NCI-H1930 (cell line): ENCODE results near the gene MYO5C.
A peak's percentile ranks its signal among the peaks of the same experiment; 100 is the strongest.

Source experiments
- DNase-seq, 2 experiments: peaks; one replicate each; lab custom pipeline; 2025; lab: John Stamatoyannopoulos, UW

The MYO5C gene

DNA sequence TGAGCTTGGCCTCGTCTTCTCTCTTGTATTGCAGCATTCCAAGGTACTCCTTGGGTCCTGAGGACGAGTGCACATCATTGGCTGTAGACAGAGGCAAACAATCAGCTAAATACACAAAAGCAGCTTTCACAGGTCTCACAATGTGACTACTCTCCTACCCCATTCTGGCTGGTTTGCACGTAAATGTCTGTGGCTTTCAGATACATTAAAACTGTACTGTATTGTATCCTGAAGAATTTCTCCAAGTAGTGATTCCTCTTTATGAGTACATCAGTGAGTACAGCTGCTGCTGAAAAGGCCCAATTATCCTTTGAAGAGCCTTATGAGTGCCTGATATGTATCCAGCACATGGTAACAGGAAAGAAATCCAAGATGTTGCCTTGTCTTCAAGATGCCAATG lies 82.4 kb downstream of the MYO5C start:
- DNase-seq, result no peak

DNA sequence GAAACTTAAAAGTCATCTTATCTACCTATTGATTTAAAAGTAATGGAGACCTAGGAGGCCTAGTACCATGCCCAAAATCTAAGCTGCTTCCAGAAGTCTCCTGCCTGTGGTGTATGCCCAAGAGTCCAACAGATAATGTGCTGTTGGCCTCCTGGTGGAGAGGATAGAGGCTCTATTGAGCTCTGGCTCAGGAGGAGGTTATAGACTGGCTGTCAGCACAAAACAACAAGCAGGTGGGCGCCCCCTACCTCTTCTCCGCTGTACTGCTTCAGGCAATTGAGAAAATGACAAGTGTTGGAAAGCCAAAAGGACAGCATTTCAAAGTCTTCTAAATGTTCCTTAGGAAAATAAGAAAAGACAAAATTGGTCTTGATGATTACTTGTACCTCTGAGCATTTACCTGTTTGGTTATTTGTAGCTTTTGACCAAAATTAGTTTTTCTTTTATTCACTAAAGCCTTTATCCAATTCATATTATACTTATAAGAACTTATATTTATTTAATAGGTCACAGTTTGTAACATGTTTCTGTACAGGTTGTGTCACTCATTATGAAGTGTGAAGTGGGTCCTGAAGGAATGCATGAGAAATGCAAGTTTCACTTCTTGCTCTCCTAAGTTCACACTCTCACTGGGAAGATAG lies 87.2 kb downstream of the MYO5C start:
- DNase-seq, result no peak

DNA sequence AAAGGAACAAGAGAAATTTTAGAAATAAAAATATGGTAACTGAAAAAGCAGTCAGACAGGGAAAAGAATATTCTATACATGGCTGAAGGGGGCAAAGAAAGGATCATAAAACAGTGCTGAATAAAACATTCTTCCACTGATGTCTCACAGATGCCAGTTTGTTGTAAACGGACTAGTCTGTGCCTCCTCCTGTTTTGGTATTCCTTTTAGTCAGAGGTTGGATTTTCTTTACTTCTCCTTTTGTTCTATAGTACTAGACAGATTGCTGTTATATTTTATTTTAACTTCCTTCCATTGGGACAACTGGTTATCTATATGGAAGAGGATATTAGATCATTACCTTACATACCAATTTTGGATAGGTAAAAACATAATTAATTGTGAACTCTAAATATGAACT lies 88.4 kb downstream of the MYO5C start:
- no peak for DNase-seq

DNA sequence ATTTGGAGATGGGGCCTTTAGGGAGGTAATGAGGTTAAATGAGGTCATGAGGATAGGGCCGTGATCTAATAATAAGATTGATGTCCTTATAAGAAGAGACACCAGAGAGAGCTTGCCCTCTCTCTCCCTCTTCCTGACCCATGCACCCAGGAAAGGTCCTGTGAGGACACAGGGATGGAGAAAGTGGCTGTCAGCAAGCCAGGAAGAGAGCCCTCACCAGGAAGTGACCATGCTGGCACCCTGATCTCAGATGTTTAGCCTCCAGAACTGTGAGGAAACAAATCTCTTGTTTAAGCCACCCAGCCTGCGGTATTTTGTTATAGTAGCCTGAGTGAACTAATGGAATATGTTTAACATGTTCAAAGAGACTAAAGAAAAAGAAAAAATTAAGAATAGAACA lies 89.2 kb downstream of the MYO5C start:
- DNase-seq, result no peak

DNA sequence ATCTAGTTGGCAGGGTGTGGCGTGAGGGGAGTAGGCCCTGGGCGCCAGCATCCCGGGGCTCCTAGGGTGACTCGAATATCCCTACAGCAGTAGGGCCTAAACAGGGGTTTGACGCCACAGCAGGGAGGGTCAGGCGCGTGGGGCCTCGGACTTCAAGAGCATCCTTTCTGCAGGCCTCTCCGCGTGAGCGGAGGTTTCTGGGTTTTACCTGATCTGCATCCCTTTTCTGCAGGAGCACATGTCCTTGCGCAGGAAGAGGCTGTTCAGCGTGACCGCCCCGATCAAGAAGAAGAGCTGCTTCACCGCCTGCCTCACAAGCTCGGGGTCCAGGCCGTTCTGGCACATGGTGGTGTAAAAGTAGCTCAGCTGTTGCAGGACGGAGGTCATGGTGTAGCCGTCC lies 90.9 kb downstream of the MYO5C start:
- DNase-seq, result no peak

DNA sequence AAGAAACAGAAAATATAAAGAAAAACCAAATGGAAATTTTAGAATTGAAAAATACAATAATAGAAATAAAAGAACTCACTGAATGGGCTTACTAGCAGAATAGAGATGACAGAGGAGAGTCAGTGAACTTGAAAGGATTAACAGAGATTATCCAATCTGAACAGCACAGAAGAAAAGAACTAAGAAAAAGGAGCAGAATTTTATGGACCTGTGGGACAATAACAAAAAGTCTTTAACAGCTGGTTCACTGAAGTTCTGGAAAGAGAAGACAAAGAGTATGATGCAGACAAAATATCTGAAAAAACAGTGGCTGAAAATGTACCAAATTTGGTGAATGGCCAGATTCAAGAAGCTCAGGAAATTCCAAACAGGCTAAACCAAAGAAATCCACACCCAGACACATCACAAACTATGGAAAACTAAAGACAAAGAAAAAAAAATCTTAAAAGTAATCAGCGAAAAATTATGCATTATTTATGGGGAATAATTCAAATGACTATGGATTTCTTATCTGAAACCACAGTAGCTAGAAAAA lies 94.7 kb downstream of the MYO5C start:
- DNase-seq, result no peak

DNA sequence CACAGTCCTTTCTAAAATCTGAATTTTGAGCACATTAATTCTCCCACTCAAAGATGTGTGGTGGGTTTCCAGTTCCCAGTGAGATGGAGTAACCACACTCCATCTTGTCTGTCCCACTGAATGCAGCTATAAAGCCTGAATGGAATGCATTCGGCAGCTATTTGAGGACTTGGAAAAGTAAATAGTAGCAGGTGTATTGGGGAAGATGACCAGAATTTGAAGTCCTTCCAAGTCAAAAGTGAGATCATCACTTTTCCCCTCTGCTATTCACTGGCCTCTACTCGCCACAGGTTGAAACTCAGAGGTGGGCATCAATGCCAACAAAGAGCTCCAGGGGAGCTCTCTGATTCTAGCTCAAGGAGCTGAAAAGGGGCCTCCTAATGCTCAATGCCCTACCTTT lies 96.3 kb downstream of the MYO5C start:
- no peak for DNase-seq

DNA sequence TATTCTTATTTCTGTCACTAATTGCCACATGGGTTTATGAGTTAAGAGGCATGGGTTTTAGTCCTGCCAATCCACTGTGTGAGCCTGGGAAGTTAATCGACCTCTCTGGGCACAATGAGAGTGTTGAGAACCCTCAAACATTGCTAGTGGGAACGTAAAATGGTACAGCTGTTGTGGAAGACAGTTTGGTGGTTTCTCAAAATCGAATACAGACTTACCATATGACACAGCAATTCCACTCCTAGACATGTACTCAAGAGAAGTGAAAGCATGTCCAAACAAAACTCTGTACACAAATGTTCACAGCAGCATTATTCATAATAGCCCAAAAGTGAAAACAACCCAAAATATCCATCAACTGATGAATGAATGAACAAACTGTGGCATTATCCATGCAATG lies 98.7 kb downstream of the MYO5C start:
- DNase-seq, result no peak

DNA sequence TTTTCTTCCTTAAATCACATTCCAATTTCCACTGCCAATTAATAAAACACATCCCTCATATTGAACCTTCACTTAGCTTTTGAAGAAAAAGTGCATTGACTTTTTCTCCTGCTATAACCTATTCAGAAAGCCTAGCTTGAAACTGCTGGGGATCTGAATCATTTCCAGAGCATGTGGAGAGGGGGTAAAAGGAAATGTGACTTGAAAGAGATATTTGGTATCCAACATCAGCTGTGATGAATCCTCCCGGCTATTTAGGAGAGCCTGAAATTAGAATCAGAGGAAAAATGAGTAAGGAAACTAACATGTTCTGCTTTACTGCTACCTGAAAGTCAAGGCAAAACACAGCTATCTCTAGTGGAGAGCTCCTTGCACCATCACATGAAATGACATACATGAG lies 101.8 kb downstream of the MYO5C start:
- DNase-seq, result no peak

DNA sequence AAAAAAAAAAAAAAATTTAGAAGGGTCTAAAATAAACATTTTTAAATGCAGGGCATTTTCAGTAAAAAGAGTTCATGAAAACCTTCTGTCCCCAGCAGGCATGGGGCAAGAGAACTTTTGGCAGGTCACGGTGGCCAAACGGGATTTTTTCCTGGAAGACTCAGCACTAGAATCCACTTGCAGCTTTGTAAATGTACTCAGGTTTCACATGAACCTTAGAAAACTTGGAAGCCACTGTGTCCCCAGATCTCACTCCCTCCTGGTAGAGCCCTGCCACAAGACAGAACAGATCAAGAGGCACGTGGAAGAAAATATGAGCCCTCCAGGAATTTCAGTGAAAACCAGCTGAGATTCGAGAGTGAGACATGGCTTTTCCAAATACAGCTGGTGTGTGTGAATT lies 102.3 kb downstream of the MYO5C start:
- DNase-seq, result no peak

DNA sequence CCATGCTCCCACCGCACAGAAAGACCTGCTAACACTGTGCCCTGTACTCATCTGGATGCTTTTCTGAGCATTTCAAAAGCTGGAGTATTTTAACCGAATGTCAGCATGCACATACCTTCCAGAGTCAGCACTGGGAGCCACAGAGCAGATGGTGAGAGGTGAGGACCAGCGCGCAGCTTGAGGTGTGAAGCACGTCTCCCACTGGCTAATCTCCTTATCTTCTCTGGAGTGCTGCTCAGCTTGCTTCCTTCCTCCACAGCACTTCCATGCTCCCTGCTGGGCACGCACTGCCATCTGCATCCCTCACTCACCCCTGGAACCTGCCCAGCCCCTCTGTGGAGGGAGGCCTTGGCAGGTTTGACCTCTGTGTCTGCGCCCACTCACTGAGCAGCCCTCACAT lies 104.4 kb downstream of the MYO5C start, which contains the start of gene GNB5:
Gene GNB5, minus strand, starts transcription at position 186 of the 400 bp plus-strand sequence. CDS start 6,716 bp downstream, outside the sequence.
- no peak for DNase-seq

DNA sequence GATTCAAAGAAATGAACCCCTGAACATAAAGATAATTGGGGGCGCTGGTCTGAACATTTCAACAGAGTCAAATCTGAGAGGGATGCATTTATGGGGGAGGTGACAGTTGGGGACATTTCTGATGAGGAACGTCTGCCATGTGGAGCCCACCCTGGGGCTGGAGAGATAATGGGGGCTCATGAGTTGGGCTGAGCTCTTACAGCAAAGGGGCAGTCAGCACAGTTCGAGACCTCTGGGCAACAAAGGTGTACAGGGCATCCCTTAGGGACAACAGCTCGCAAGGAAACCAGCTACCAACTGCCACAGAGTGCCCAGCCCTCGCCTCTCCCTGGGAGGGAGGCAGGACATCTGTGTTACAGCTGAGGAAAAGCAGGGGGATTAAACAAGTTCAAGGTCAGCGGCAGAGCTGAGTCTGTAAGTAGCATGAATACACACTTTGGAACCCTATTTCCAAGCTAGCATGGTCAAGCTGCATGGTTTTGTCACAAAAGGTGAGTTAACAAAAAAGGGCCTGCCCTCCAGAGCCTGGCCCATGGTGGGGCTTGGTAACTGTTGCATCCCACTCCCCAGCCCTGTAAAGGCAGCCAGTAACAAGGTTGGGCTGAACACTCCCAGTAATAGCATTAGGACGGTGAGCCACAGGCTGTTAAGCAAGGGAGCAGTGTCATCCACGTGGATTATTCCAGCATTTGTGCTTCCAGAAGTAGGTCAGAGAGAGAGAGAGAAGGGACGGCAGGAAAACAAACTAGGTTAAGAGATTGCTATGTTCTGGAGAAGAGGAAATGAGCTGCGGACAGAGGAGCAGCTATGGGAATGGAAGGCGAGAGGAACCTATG lies 108.7 kb downstream of the MYO5C start:
- no peak for DNase-seq

DNA sequence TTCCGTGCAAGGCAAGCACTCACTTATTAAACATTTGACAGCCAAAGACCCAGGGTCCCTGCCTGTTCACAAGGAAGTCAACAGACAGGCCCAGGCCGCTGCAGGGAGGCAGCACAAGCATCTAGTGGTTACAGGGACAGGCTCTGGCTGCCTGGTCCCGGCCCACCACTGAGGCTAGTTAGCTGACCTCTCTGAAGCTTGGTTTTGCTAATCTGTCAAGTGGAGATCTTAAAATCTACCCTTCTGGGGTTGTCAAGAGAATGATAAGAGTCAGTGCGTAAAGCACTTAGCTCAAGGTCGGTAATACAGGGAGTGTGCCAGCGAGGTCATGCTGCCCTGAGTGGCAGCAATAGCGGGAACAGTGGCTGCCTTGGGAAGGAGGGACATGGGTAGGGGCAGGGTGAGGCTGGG lies 110.4 kb downstream of the MYO5C start:
- DNase-seq, result no peak

DNA sequence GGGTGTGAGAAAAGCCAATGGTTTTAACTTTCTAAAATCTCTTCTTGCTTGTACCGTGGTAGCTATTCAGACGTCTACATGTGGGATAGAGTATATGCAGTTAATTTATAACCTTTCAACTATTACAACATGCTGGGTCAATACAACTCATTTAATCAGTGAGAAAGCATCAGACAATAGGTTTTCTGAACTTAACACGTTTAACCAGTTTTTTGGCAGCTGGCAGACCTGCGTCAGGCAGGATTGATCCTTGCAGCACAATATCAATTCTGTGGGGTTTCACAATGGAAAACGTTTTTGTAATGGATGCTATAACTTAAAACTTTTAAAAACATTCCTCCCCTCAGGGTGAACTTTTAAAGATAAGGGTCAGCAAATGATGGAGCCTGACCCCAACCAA lies 110.9 kb downstream of the MYO5C start:
- DNase-seq, result no peak

DNA sequence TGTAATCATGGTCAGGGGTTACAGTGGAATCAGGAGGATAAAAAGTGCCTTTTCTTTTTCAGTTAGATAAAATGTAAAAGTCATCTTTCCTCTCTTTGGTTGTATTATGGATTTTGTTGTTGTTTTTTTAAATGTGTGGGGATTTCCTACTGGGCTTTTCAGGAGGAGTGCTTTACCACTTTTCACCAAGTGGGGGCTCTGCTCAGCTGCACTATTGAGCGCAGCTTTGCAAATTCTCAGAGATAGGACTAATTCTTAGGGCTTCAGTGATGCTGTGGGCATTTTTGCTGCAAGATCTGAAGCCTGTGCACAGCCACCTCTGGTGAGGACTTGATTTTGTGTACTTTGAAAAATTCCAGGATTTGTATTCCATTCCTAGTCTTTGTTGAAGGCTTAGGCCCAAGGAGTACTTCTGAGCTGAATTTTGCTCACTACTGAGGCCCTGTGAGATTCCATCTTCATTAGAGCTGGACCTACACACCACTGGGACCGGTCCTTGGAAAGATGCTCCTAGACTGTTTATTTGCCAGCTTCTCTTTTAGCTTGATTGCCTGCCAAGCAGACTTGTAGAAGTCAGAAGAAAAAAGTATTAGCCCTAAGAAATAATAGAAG lies 111.9 kb downstream of the MYO5C start:
- no peak for DNase-seq

DNA sequence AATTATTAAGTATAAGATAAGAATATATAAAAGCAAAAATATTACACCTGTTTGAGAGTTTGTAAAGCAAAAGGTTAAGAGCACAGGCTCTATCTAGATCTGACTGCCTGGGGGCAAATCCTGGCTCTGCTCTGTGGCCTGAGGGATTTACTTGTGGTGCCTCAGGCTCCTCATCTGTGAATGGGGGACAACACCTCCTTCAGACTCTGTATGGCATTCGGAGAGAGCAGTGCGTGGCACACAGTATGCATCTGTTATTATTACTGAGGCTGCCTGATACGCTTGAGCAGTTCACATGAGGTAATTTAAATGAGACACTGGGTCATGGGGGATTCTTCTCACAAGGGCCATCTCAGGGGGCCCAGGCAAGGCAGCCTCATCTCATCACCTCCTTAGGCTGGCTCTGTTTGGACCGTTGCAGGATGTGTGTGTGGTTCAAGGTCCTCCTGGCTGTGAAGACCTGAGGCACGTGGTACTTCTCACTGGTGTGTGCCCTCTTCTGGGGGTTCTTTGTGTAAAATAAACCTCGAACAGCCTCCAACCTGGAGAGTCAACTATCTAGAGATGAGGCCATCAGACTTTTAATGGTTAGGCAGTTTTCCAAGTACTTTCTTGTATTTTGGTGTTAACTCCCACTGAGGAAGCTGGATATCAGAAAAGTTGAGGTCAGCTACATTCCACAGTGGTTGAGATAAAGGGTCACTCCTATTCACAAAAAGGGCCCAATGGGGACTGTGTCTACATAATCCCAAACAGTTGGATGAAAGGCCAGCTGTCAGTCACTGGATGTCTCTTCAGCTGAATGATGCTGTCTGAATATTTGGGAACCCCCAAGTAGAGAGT lies 113.4 kb downstream of the MYO5C start:
- no peak for DNase-seq

DNA sequence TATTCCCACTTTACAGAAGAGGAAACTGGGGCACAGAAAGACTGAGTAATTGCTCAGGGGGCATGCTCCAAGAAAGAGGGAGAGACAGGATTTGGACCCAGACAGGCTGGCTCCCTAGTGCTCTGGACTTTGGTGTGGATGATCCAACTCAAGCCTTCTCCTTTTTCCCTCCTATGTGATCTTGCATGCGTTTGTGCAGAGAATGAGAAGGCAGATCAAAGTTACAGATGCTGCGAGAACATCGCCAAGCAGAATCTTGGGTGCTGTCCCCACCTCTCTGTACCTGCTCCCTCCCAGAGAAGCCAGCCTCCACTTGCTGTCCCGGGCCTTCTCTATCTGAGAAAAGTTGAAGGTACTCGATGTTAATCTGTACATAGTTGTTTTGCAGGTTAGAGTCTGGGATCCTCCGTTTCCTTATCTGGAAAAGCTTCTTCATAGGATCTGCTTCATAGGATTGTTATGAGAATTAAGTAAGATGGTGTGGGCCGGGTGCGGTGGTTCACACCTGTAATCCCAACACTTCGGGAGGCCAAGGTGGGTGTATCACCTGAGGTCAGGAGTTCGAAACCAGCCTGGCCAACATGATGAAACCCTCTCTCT lies 114.7 kb downstream of the MYO5C start:
- no peak for DNase-seq

DNA sequence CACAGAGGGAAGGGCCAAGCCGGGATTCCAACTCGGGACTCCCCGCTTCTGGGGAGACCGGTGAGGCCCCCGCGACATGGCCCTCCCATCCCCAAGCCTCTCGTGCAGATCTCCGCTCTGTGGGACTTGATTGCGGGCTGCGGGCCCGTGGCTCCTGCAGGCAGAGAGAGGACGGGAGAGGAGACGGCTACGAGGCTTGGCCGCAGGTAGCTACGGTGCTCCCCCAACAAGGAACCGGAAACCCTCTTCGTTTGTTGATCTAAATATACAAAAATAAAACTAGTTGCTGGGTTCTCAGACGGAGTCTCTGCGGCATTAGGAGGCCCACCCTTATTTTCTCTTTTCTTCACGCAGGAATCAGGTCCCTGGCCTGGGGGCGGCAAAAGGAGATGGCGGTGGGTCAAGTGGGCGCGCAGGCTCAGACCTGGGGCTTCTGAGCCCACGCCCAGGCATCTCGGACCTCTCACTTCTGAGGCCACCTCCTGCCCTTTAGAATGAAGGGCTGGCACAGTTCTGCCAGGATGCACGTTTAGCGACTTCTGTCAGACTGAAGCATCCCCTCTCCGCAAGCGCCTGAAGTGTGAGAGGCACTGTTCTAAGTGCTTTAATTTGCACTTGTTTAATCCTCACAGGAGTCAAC lies 115.3 kb downstream of the MYO5C start:
- no peak for DNase-seq

DNA sequence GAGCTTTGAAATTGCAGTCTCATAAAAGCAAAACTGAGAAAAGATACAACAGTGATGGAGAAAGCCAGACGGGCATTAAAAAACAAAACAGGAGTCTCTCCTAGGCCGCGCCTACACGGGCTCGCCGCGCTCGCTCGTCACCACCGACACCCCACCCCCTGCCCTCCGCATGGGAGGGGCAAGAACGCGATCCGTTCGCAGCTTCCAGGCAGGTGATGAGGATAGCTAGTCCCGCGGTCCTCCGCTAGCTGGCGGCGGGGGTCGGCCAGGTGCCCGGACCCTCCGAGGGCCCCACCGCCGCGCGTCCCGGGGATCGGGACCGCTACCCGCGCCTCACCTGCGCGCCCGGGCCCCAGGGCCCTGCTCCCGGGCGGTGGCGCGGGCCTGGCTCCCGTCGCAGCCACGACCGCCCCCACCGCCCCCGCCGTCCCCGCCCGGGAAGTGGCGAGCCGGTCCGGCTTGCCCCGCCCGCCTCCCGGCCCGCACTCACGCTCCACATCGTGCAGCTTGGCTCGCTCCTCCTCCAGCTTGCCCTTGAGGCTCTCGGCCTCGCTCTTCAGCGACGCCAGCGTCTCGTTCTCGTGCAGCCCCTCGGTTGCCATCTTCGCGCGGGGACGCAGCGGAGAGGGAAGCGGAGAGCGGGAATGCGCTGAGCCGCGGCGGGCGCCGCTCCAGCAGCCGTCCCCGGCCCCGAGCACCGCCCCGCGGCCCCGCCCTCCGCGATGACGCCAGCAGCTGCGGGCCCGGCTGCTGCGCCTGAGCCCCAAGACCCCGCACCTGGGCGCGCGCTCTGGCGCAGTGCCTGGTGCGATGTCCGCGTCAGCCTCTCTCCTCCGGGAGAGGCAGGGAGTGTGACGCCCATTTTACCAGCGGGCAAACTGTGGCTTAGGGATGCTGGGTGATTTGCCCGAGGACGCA lies 116.1 kb downstream of the MYO5C start:
- peak; percentile 20 to 36 for DNase-seq

DNA sequence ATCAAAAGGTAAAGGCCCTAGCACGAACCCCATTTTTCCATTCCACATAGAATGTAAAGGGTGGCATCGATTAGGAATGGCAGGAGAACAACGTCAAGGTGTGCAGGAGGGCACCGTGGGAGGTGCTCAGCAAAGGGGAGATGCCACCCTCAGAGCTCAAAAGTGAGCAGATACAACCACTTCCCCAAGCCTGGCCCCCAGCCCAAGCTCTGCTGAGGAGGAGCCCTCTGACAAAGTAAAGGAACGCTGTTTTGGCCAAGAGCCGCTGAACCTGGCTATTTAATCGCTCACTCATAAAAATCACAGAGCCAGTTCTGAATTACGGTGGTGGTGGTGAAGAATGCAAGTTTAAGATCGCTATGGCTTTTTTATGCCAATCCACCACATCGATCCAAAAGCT lies 116.8 kb downstream of the MYO5C start:
- no peak for DNase-seq
